Stimulated activated CD4-positive, alpha-beta T cell treated with anti-CD3 and anti-CD28 coated beads, Interleukin-12 subunit alpha, Interleukin-12 subunit beta, amount 100 ng/mL, for 4 hours (primary cell): ENCODE data around the gene ZNF782.
A peak's percentile ranks its signal among the peaks of the same experiment; 100 is the strongest.
"Not testable (repeated sequence)": the region's sequence is repeated elsewhere in the genome, so short reads cannot be mapped to it uniquely, and the experiment has no call there.

Experiments used
- DNase-seq: peaks from one replicate; pipeline ENCODE4 v3.0.0-alpha.2; 2020

Gene ZNF782

DNA sequence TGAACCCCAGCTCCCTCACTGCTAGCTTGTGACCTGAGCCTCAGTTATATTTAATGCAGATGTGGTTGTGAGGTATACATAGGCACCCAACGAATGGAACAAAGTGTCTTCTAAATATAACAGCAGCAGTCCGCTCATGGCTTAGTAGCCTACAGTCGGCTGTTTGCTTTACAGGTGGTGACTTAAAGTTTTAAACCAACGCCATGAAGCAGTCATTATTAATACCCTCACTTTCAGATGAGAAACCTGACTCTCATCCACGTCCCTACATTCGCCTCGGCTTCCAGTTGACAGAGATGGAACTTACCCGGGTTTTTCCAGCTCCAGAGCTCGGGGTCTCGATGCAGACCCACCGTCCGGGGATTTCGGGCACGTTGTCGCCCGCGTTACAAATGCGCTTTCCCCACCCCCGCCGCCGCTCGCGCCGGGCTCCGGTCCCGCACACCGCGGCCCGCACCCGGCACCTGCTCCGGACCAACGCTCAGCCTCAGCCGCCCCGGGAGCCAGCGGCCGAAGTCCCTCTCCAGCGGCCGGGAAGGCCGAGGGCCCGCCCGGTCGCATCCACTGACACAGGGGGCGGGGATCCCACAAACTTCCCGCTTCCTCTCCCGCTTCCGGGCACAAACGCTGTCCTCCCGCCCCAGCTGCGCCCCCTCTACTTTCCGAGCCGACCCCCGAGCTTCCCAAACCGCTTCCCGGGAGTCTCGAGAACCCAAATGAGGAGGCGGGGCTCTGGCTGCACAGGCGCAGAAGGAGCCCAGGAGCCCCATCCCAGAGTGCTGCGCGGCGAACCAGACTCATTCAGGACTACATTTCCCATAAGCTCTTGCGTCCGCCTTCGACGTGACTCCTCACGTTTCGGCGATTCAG is at the start of gene ZNF782:
TSS of gene ZNF782 (minus strand) at position 734 of the 870 bp plus-strand sequence. CDS start 2,553 bp downstream, outside the sequence.
- peak; percentile 80 for DNase-seq

- not testable (repeated sequence) for DNase-seq
Measured at GRCh38 chr9:96900010-96900409, 45.7 kb upstream of the ZNF782 start.

- DNase-seq = no peak
Measured at GRCh38 chr9:96892131-96892530, 37.8 kb upstream of the ZNF782 start.

- DNase-seq = no peak
Measured at GRCh38 chr9:96888591-96888990, 34.3 kb upstream of the ZNF782 start.

- DNase-seq = no peak
Measured at GRCh38 chr9:96885424-96885823, 31.1 kb upstream of the ZNF782 start.

GRCh38 chr9:96884443-96884842 is 30.1 kb upstream of the ZNF782 start:
- DNase-seq = no peak

GRCh38 chr9:96883922-96884321 is 29.6 kb upstream of the ZNF782 start:
- no peak for DNase-seq

GRCh38 chr9:96877269-96877668 is 23.0 kb upstream of the ZNF782 start:
- no peak for DNase-seq

- peak; percentile 30 for DNase-seq
Measured at GRCh38 chr9:96875461-96876142, 21.3 kb upstream of the ZNF782 start.

DNA sequence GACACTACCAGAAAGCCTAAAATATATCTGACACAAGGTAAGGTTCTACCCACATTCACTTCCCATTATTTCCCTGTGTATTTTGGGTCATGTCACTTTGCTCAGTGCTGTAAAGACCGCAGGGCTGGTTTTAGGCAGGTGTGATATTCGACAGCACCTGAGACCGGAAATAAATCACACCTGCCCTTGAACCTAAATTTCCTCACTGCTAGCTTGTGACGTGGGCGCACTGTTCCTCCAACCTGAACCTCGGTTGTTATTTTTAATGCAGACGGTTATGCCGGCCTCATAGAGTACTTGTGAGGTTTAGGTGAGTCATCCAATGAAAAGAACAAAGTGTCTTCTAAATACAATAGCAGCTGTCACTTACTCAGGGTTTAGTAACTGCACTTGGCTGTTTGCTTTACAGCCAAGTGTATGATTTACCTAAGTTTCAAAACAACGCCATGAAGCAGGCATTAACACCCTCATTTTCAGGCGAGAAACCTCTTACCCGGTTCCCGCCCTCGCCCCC is 20.7 kb upstream of the ZNF782 start:
- no peak for DNase-seq

DNA sequence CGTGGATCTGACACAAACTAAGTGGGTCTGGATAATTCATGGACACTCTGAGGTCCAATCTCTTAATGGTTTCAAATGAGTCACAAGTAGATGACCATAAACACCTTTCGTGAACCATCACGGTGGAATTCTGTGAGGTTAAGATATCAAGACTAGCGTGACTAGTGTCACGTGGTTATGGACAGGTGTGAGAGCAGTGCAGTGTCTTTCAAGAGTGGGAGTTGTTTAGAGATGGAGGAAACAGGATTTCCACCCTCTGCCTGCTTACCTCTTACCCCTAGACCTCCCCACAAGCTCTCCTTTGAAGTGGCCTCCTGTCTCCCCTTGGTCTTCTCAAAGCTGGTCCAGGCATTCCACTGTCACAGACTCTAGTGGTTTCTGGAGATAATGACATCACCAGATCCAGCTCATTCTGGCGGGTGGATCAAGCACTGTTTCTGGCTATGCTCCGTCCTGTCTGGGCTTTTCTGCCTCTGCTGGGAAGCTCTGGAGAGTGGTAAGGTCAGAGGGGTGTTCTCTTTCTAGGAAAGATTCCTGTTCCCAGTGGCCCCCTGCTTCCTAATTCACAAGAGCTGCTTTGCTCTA is 20.0 kb upstream of the ZNF782 start:
- no peak for DNase-seq

GRCh38 chr9:96871176-96871575 is 16.9 kb upstream of the ZNF782 start:
- no peak for DNase-seq

DNA sequence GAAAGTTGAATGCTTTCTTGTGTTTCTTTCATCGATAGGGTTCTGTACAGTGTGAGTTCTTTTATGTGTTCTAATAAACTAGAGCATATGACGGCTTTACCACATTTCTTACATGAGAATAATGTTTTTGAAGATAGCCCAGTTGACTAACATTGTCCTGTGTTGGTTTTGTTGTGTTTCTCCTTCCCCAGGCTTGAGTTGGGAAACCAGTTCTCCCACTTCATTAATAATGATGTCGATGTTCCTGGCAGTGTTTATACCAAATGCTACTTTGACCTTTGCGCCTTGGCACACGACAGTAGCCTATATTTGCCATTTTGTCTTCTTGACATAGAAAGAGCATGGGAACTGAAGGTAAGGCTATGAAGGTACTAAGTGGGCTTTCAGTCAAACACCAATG is 14.4 kb upstream of the ZNF782 start:
- no peak for DNase-seq

- DNase-seq = no peak
Measured at GRCh38 chr9:96867079-96867804, 12.9 kb upstream of the ZNF782 start.

GRCh38 chr9:96865240-96865639 is 10.9 kb upstream of the ZNF782 start:
- DNase-seq = not testable (repeated sequence)

DNA sequence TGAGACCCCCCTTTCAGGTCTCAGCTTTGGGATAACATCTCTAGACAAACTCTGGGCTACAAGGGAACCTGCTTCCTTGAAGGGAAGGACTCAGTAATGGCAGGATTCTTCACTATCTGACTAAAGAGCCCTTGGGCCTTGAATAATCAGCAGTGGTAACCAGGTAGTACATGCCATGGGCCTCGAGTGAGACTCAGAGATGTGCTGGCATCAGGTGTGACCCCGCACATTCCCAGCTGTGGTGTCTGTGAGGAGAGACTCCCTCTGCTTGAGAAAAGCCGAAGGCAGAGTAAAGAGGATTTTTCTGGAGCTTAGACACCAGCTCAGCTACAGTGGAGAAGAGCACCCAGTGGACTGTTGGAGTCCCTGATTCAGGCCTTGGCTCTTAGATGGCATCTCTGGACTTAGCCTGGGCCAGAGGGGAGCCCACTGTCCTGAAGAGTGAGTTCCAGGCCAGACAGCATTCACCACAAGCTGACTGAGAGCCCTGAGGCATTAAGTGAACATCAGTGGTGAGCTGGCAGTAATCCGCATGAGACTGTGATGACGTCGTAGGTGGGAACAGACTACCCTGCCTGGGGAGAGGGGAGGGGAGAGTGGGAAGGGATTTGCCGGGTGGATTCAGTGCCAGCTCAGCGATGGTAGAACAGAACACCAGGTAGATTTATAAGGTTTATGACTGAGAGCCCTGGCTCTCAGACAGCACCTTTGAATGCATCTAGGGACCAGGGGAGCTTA is 5.3 kb upstream of the ZNF782 start:
- DNase-seq = no peak

GRCh38 chr9:96858670-96859069 is 4.4 kb upstream of the ZNF782 start:
- DNase-seq = no peak

DNA sequence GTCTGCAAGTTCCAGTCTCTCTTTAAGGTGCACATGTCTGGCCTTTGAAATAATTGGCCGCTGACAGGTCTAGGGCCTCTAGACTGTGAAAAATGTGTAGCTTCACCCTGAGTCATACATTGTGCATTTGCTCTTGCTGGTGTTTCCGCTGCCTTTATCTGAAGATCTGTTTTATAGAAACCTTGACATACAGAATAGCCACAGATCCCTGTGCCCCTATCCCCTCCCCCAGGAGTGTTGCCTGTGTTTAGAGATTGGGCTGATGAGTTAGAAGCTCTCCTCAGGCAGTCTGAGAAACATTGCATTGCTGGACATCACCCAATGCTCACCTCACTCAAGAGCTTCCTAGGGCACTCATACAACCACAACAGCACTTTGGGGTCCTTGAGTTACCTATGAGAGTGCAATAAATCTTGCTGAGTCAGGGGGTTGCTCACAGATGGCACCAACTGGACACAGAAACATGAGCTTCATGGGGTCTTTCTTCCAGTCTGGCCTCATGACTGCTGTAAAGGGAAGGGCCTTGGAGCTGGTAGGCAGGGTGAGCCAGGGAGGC is 3.8 kb upstream of the ZNF782 start:
- no peak for DNase-seq

GRCh38 chr9:96856363-96857286 is 2.3 kb upstream of the ZNF782 start:
- DNase-seq = peak; percentile 66

DNA sequence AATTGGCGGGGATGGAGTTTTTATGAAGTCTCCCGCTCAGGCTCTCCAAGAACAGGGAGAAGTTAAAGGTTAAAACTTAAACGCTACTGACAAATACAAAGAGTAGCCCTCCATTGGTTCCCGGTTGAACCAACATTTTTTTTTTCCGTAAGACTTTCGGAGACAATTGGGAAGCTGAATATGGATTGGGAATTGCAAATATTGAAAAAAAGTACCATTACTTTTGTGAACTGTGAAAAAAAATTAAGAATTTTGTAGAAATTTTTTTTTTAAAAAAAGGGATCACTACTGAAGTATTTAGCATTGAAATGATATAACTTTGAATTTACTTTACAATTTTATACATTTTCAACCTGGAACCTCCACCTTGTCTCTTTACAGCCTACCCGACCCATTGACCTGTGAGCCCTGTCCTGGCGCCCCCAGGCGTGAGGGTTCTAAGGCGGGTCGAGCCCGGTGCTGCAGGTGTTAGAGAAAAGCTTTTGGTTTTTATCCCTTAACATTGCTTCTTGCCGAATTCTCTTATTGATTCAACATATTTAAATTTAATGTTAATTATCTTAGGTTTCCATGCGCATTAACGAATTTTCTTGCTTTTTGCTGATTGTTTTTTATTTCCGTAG is 448 bp upstream of the ZNF782 start:
- DNase-seq = no peak
